ENCODE measurements around the gene SLC39A11. TPM values are rescaled to one million over a fixed set of nuclear protein-coding genes. Genes with fewer than 3 reads are reported as not detected.
A peak's percentile ranks its signal among the peaks of the same experiment; 100 is the strongest.
"Not testable (repeated sequence)": the region's sequence is repeated elsewhere in the genome, so short reads cannot be mapped to it uniquely, and the experiment has no call there.

Gene SLC39A11
- polyA plus RNA-seq, 12 donors, result 7.7 to 12.9 (median 9.9) TPM; not detected in 1

GRCh38 chr17:72838068-72838467 is 254.4 kb downstream of the SLC39A11 start:
- no peak for DNase-seq

DNA sequence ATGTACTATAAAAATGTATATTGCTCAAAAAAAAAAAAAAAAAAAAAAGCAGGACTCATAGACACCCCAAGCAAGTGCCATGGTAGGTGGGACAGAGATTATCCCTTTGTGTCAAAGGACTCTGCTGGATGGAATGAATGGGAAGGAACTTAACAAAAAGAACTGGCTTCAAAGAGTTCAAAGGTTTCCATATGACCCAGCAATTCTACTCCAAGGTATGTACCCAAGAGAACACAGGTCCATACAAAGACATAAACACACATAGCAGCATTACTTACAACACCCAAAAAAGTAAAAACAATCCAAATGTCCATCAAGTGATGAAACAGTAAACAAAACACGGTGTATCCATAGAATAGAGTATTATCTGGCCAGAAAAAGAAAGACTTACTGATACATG is 255.2 kb downstream of the SLC39A11 start:
- DNase-seq, result no peak

DNA sequence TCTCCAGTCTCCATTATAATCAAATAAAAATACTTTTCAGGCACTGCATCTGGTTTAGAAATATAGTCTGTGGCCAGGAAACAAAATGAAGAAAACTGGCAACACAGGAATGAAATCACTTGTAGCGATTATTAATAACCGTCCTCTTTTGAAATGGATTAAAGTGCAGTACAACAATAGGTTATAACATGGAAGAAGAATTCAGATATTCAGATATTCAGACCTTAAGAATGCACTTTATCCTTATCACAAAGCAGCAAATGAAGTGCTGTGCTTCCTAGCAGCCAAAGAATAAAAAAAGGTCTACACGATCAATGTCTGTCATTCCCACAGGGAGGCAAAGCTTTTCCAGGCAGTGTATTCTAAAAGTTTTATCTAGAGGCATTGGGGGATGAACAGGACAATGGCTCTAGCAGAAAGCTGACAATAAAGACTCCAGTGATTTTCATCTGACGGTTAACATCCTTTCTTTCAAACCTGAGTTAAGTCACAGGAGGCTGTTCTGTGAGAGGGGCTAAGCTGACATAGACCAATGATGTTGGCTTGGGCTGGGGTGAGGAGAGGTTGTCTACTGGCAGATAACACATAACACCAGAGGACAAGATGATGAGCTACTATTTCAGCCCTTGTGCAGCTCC is 259.2 kb downstream of the SLC39A11 start:
- no peak for DNase-seq

DNA sequence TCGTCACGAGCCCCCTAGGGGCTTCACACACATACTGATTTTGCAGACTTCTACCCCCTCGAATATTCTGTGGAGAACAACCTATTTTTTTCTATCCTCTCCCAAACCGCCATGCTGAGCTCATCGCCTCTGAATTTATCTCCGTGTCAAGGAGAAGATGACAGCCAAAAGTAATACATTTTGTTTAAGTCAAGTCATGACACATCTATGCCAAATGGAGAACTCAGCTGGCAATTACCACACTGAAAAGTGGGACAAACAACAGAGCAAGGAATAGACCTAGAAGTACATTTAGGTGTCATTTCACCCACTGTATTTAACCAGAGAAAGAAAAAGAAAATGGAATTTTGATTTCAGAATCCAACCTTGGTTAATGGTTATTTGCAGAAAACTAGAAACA is 260.2 kb downstream of the SLC39A11 start:
- no peak for DNase-seq

DNA sequence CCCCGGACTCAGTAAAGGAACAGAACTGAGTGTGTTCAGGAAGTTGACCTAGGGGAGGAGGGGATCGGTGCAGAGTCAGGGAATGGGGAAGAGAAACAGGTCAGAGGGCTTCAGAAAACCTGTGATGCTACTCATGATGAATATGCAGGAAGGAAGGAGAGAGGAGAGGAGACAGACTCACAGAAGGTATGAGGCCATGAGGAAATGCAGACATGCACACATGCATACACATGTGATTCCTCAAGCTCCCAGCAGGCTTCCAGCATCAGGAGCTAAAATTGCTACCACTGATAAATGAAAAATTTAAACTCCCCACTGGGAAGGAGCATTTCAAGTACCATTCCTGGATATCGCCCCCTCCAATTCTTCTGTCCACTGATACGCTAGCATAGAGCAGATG is 262.6 kb downstream of the SLC39A11 start:
- DNase-seq, result no peak

DNA sequence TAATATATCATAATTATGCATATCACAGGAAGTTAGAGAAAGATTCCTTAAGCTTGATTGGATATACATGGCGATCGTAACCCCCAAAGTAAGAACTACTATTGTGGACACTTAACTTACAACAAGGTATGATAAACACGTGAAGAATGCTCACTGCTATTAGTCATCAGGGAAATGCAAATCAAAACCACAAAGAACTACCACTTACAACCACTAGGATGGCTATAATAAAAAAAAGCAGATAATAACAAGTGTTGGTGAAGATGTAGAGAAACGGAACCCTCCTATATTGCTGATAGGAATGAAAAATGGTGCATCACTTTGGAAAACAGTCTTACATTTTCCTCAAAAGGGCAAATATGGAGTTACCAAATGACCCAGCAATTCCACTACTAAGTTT is 265.9 kb downstream of the SLC39A11 start:
- DNase-seq, result no peak

GRCh38 chr17:72826059-72826458 is 266.4 kb downstream of the SLC39A11 start:
- not testable (repeated sequence) for DNase-seq

DNA sequence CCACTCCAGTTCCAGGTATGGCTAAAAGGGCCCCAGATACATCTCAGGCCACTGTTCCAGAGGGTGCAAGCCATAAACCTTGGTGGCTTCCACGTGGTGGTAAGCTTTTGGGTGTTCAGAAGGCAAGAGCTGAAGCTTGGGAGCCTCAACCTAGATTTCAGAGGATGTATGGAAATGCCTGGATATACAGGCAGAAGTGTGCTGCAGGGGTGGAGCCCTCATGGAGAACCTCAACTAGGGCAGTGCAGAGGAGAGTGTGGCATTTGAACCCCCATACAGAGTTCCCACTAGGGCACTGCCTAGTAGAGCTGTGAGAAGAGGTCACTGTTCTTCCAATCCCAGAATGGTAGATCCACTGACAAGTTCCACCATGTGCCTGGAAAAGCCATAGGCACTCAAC is 267.3 kb downstream of the SLC39A11 start:
- DNase-seq, result no peak

DNA sequence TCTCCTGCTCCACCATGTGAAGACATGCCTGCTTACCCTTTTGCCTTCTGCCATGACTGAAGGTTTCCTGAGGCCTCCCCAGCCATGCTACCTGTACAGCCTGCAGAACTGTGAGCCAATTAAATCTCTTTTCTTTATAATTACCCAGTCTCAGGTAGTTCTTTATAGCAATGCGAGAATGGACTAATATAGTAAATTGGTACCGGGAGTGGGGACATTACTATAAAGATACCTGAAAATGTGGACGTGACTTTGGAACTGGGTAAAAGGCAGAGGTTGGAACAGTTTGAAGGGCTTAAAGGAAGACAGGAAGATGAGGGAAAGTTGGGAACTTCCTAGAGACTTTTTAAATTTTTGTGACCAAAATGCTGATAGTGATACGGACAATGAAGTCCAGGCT is 268.2 kb downstream of the SLC39A11 start:
- DNase-seq, result not testable (repeated sequence)

DNA sequence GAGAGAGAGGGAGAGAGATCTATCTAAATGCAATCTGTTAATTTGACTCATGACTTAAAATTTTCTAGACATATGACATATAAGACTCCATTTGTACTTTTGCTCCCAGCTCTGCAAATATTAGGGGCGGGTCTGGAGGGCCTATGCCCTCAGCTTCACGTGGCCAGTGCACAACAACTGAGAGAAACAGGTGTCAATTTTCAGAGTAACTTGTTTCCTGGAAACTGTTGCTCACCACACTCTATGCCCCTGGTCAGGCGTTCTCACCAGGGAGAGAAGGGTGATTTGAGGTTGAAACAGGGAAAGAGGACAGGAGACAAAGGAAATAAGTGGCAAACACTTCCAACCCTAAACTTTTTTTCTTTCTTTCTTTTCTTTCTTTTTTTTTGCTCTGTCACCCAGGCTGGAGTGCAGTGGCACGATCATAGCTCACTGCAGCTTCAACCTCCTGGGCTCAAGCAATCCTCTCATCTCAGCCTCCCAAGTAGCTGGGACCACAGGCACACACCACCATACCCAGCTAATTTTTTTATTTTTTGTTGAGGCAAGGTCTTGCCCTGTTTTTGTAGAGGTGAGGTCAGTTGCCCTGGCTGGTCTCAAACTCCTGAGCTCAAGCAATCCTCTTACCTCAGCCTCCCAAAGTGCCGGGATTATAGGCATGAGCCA is 270.0 kb downstream of the SLC39A11 start:
- DNase-seq, result no peak

GRCh38 chr17:72816406-72816805 is 276.1 kb downstream of the SLC39A11 start:
- no peak for DNase-seq

GRCh38 chr17:72813481-72813880 is 279.0 kb downstream of the SLC39A11 start:
- peak; percentile 8 for DNase-seq

GRCh38 chr17:72812823-72813222 is 279.7 kb downstream of the SLC39A11 start:
- no peak for DNase-seq

GRCh38 chr17:72811976-72812687 is 280.4 kb downstream of the SLC39A11 start:
- DNase-seq, result no peak

- no peak for DNase-seq
Observed at GRCh38 chr17:72810991-72811508, 281.4 kb downstream of the SLC39A11 start.

GRCh38 chr17:72806011-72806410 is 286.5 kb downstream of the SLC39A11 start:
- DNase-seq, result no peak

DNA sequence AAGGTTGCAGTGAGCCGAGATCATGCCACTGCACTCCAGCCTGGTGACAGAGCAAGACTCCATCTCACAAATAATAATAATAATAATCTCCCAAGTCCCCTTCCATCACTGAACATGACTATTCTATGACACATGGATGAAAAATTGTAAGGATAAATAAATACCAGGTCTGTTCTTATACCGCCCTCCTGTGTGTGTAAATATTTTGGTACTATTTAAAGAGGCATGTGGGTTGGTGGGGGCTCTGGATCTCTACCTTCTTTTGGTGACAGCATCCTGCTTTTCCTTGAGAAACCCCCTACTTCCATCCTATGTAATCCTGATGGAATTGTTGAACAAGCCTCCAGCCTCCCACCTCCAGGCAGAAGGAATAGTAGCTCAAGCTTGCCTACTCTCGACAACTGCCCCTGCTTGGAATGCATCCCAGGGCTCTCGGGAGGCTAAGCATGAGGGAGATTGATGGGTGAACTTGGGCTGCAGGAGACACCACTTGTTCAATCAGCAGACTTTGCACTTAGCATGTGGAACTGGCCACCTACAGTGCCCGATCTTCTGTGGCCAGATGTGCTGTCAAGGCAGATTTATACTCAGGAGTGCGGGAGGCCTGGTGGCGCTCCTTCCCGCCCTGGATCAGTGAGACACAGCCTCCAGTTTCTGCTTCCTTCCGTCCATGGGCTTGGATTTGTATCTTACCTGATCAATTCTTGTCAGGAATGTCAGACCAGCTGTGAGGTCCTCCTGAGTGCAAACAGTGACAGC is 287.4 kb downstream of the SLC39A11 start:
- no peak for DNase-seq

DNA sequence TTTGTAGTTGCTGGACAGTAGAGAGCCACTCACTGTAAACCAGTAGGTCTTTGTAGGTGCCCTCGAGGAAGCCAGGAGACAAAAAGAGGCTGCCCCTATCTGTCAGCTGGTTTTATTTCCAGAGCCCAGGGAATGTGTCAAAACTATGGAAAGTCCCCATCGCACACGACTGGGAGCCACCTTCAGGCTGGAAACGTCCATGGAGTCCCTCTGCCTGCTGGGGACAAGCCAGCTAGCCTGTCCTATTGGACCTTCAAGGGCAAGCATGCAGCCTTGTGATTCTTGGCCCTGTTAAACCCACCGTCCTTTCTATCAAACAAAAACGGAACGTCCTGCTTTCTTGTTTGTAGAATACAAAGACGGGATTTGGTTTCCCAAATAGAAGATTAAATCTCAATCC is 289.8 kb downstream of the SLC39A11 start:
- DNase-seq, result no peak

- DNase-seq, result no peak
Observed at GRCh38 chr17:72797142-72797541, 295.3 kb downstream of the SLC39A11 start.

DNA sequence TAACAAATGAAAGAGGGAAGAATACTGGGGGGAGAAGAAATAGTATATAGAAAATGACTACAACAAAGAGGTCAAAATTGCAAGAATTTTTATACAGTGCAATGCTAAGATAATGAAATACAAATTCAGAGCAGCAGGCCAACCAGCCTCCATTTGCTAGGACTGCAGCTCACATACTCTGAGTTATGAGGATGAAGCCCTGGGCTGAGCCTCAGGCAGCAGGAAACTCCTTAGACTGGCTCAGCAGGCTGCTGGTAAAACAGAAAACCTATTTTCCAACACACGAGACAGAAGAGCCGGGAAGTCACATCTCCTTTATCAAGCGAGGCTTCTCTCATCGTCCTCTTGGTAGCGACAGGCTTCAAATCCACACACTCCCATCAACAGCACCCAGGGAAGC is 296.5 kb downstream of the SLC39A11 start:
- DNase-seq, result no peak

DNA sequence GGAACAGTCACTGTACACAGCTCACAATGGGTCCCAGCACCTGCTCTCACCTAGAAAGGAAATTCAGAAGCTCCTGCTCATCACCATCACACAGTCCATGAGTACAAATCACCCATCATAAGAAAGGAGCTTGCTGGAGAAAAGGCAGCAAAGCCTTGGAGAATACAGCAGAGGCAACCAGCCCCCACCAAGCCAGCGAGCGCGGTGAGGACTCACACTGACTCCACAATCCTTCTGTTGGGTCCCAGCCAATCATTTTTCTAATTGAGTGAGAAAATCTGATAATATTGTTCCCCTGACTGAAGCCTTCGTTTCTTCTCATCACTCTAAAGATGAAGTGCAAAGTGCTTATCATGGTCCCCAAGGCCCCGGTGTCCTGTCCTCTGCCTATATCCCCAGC is 298.3 kb downstream of the SLC39A11 start:
- no peak for DNase-seq

DNA sequence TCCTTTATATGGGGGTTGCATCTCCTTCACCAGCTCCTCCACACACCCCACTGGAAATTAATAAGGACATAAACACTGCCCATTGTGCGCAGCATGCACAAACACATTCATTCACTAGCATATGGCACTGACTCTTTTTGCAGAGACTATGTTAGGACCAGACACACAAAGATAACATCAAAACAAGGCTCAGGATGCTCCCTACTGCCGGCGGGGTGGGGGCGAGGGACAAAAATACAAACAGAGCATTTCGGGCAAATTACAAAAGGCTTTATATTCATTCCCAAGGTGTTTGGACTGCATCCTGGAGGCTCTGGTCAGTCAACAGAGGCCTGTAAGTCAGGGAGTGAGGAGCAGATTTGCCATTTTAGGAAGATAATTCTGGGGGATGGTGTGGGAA is 299.7 kb downstream of the SLC39A11 start:
- DNase-seq, result no peak

All from muscle of arm (tissue), 12 donors.